GM19238 (cell line): ENCODE data around the gene SMDT1.
A peak's percentile ranks its signal among the peaks of the same experiment; 100 is the strongest.
"Not testable (repeated sequence)": the region's sequence is repeated elsewhere in the genome, so short reads cannot be mapped to it uniquely, and the experiment has no call there.

Experiments
- DNase-seq: peaks from one replicate; pipeline ENCODE4 v3.0.0; 2011; ENCODE audit warnings: low spot score; ENCODE audit not compliant: insufficient read length

The SMDT1 gene

DNA sequence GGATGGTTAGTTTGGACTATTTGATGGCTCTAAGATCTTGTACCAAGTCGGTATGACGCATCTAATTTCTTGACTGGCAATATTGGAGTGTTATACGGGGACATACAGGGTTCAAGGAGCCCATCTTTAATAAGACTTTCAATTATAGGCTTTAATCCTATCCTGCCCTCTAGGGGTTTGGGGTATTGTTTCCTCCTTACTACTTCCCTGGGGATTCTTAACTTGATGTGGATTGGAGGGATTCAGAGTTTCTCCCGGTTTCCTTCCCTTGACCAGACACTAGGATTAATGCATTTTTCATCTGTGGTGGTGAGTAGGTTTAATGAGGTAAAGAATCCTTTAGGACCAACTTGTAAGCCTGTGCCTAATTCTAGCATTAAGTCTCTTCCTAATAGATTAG lies 32.3 kb downstream of the SMDT1 start:
- DNase-seq: no peak

GRCh38 chr22:42112793-42113192 lies 33.3 kb downstream of the SMDT1 start:
- DNase-seq: not testable (repeated sequence)

- no peak for DNase-seq
Measured at GRCh38 chr22:42114721-42115120, 35.2 kb downstream of the SMDT1 start.

DNA sequence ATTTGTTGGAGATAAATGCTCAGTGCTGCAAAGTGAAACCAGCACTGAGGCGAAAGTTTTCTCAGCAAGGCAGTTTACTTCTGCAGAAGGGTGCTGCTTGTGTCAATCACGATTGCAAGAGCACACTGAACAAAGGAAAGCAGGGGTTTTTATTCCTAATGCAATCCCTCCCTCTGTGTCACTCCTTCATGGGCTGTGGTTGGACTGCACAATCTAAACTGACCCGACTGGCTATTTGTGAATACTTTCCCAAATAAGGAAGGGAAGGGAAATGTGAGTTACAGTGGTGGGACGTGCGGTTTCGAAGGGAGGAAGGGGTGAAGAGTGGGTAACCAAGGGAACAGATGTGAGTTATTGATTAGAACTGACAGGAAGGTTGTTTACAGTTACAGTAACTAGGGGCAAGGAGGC lies 35.9 kb downstream of the SMDT1 start:
- DNase-seq: not testable (repeated sequence)

- DNase-seq: no peak
Measured at GRCh38 chr22:42116848-42117424, 37.4 kb downstream of the SMDT1 start.

GRCh38 chr22:42120231-42121021 lies 40.9 kb downstream of the SMDT1 start:
- DNase-seq: peak; percentile 41

DNA sequence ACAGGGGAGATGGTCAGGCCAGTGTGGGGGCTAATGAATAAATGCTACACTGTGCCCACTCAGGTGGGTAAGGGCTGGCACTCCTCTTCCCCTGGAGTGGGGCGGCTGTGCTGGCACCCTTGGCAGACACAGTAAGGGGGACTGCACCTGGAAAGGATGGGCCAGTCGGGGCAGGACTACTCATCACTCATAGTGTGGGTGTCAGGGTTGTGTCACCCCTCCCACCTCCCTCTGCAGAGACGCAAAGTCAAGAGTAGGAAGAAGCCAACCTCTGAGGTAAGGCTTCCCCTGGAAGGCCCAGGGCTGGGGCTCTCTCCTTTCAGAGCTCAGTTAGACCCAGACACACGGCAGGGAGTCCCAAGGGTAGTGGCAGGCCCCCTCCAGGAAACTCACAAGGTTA lies 44.0 kb downstream of the SMDT1 start:
- DNase-seq: not testable (repeated sequence)

DNA sequence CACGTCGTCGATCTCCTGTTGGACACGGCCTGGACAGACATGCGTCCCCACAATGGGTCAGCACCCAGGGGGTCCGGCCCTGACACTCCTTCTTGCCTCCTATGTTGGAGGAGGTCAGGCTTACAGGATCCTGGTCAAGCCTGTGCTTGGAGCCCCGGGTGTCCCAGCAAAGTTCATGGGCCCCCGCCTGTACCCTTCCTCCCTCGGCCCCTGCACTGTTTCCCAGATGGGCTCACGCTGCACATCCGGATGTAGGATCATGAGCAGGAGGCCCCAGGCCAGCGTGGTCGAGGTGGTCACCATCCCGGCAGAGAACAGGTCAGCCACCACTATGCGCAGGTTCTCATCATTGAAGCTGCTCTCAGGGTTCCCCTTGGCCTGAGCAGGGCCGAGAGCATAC lies 48.1 kb downstream of the SMDT1 start:
- DNase-seq: no peak

DNA sequence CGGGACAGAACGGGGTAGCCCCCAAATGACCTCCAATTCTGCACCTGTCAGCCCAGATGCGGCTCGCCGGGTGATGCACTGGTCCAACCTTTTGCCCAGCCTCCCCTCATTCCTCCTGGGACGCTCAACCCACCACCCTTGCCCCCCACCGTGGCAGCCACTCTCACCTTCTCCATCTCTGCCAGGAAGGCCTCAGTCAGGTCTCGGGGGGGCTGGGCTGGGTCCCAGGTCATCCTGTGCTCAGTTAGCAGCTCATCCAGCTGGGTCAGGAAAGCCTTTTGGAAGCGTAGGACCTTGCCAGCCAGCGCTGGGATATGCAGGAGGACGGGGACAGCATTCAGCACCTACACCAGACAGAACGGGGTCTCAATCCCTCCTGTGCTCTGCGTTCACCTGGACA lies 48.5 kb downstream of the SMDT1 start:
- DNase-seq: not testable (repeated sequence)

DNA sequence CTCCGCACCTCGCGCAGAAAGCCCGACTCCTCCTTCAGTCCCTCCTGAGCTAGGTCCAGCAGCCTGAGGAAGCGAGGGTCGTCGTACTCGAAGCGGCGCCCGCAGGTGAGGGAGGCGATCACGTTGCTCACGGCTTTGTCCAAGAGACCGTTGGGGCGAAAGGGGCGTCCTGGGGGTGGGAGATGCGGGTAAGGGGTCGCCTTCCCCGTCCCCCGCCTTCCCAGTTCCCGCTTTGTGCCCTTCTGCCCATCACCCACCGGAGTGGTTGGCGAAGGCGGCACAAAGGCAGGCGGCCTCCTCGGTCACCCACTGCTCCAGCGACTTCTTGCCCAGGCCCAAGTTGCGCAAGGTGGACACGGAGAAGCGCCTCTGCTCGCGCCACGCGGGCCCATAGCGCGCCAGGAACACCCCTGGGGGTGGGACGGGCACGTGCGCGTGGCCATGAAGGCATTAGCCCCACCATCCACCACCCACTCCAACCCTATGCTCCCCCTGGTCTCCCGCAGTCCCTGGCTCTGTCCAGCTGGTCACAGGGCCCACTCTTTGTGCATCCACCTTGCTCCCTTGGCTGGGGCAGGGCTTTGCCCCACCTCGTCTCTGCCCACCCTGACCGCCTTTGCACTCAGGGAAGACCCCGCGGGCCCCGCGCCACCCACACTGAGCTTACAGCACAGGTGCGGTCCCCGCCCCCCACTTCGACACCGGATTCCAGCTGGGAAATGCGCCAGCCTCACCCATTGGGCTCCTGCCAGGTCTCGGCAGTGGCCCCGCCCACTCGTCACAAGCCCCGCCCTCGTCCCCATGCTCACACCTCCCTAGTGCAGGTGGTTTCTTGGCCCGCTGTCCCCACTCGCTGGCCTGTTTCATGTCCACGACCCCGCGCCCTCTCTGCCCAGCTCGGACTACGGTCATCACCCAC lies 49.5 kb downstream of the SMDT1 start:
- not testable (repeated sequence) for DNase-seq

DNA sequence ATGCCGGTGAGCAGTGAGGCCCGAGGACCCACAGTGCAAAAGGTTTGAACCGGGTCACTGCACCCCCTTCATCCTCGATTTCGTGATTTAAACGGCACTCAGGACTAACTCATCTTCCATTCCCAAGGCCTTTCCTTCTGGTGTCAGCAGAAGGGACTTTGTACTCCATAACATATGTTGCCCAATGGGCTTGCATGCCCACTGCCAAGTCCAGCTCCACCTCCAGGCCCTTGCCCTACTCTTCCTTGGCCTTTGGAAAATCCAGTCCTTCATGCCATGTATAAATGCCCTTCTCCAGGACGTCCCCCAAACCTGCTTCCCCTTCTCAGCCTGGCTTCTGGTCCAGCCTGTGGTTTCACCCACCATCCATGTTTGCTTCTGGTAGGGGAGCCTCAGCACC lies 50.7 kb downstream of the SMDT1 start:
- not testable (repeated sequence) for DNase-seq

DNA sequence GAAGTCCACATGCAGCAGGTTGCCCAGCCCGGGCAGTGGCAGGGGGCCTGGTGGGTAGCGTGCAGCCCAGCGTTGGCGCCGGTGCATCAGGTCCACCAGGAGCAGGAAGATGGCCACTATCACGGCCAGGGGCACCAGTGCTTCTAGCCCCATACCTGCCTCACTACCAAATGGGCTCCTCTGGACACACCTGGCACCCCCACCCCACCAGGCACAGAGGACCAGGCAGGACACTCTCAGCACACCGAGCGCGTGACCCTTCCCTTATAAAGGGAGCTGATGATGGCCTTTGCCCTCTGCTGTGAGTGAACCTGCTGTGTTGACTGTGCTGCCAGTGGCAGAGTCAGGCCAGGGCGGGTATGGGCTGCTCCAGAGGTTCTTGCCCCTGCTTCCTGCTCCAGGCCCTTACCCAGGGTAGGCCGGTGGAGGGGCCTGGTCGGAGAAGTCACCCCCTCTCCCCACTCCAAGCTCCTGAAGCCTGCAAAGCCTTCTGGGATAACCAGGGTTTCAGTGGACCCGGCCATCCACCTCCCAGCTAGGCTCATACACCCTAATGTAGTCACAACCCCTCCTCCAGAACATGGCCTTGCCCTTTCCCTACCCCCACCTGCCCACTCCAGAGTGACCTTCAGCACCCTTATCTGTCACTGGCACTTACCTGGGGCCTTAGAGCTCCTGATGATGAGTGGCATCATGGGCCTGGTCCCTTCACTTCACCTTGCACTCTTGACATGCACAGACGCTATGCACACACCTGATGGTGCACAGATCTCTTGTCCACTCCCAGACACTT lies 51.3 kb downstream of the SMDT1 start, which contains the start of gene CYP2D6:
Gene CYP2D6, minus strand, starts transcription at position 172 of the 793 bp plus-strand sequence. Its CDS starts 19 bp downstream, at position 153.
- DNase-seq: not testable (repeated sequence)

- no peak for DNase-seq
Measured at GRCh38 chr22:42131562-42131961, 52.1 kb downstream of the SMDT1 start.

DNA sequence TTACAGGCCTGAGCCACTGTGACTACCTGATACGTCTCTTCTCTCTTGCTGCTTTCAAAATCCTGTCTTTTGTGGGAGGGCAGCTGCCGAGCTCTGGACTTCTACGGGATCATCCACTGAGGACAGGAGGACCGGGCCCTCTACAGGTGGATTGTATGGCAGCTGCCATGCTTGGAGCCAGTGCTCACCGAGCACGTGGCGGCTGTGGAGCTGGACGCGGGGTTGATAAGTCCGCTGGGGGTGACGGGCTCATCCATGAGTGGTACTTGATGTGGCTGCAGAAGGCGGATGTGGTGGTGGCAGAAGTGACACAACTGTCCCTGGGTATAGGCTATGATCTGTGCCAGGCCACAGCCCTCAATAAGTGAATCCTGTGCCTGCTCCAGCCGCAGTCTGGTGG lies 53.0 kb downstream of the SMDT1 start:
- no peak for DNase-seq
